Measurements from ENCODE around the gene ENOX1. TPM values are rescaled to one million over a fixed set of nuclear protein-coding genes. Genes with fewer than 3 reads are reported as not detected.

Gene ENOX1
- total and polyA plus RNA-seq, 2 donors (not counting 3 experiments of a cell fraction or from before 2014, with no cell fraction given): 0.17 to 0.97 TPM

DNA sequence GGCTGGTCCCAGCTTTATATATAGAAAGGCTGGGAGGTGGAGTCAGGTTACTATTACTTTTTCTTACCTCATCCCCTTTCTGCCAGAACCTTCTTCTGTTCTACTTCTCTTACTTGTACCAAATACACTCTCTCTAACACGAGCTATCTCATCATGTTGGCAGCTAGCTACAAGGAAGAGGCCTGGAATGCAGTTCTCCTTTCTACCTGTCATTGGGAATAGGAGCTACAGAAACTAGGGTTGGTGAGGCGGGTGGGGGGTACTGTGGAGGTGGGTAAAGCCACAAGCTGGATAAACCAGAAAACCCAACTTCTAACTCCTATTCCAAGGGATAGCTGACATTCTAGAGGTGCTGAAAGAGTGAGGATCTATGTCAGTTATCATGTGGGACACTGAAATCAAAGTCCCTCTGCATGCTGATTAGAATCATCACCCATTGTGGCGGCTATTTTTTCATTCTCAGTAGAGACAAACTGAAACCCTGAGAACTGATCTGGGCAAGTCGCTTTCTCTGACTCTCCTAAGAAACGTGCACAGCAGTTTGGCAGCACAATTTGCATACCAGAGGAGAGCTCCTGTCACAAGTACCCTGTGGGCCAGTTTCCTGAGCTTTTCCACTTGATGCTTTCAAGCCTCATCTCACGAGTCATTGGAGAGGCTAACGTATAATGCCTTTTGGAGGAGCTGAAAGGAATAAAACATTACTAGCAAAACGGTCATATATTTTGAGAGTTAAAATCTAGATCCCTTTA, 358.1 kb downstream of the ENOX1 start:
- TF ChIP-seq MYC (IDR thresholded peaks at IDR 0.05; ENCODE audit: low read depth, low read length): no peak
- TF ChIP-seq EZH2 (IDR thresholded peaks at IDR 0.05; ENCODE audit: borderline replicate concordance, low read depth, low read length, severe bottlenecking): no peak
- TF ChIP-seq POLR2AphosphoS5 (IDR thresholded peaks at IDR 0.05; ENCODE audit: insufficient read depth, low read depth, low read length): no peak
- TF ChIP-seq JUN (IDR thresholded peaks at IDR 0.05; ENCODE audit: borderline replicate concordance, insufficient read depth, insufficient read length, low read depth): no peak
- TF ChIP-seq GATA2 (IDR thresholded peaks at IDR 0.05; ENCODE audit: insufficient read depth, insufficient read length, low read depth, low read length): no peak
- no peak for TF ChIP-seq POLR2A (IDR thresholded peaks at IDR 0.05; ENCODE audit: low read depth, low read length)
- TF ChIP-seq FOS (IDR thresholded peaks at IDR 0.05; ENCODE audit: borderline replicate concordance, insufficient read depth, low read length): no peak
- TF ChIP-seq CTCF (IDR thresholded peaks at IDR 0.05; ENCODE audit: extremely low read depth in 1 of 2, insufficient read depth in 1 of 2, low read depth in 1 of 2, low read length in 2 of 2): no peak
- no peak for TF ChIP-seq MAX (IDR thresholded peaks at IDR 0.05; ENCODE audit: insufficient read depth, insufficient read length)
- no peaks in the 10 kb centered on the region for H3K27me3 ChIP-seq (ENCODE audit: control insufficient read depth in 2 of 2, insufficient read depth in 2 of 2, low read length in 2 of 2)
- ChIA-PET CTCF (interaction anchor here (0.9 kb wide), 2 partner anchors 10 kb away, joined by 3 to 4 read pairs; no protein-coding TSS in a partner anchor), POLR2A (no interaction called here)
- no peaks in the 10 kb centered on the region for H3K9me1 ChIP-seq (replicated peaks; ENCODE audit: control insufficient read depth, extremely low read depth, insufficient read depth, low read length)
- intact Hi-C loops (cut with micrococcal nuclease) (no loop called here), dilution Hi-C loops (cut with MboI; ENCODE audit: extremely low pct_ligation_motif_present, low sequenced_read_pairs) (no loop called here)
- H4K20me1 ChIP-seq (replicated peaks; ENCODE audit: control insufficient read depth, extremely low read depth, insufficient read depth, low read length): no peaks in the 10 kb centered on the region
- H2AFZ ChIP-seq (ENCODE audit: low read depth, low read length): no peak overlapping the region
- no peaks in the 10 kb centered on the region for H3K36me3 ChIP-seq (ENCODE audit: control insufficient read depth in 2 of 2, extremely low read depth in 1 of 2, insufficient read depth in 2 of 2, low read length in 2 of 2)
- DNase-seq (ENCODE audit: low read depth, low spot score) (no peak), FAIRE-seq (no peak)
- H3K4me3 ChIP-seq (replicated peaks in 1 of 3; ENCODE audit: insufficient read depth in 1 of 3, low read depth in 1 of 3, low read length in 3 of 3): no peak overlapping the region
- no peaks in the 10 kb centered on the region for H3K9me3 ChIP-seq (replicated peaks; ENCODE audit: control insufficient read depth, insufficient read depth, low read length)
- H3K79me2 ChIP-seq (ENCODE audit: control insufficient read depth, insufficient read depth, low read length): no peaks in the 10 kb centered on the region
- H3K4me2 ChIP-seq (ENCODE audit: insufficient read depth, low read length): no peak overlapping the region
- no peak overlapping the region for H3K27ac ChIP-seq (ENCODE audit: insufficient read depth, low read depth, low read length)
- no peaks in the 10 kb centered on the region for H3K4me1 ChIP-seq (ENCODE audit: control insufficient read depth, extremely low read depth, insufficient read depth, low read length)
- no peak overlapping the region for H3K9ac ChIP-seq (replicated peaks; ENCODE audit: extremely low read depth, insufficient read depth, low read length)
- BruUV-seq (replicated peaks): no TSS peak
